GM19035 (cell line): Measurements from ENCODE around the gene PSMA2.

ENCODE experiments used
- ATAC-seq: cut with Tn5 transposase; IDR thresholded peaks from one replicate; pipeline ENCODE4 v1.9.1; 2021; ENCODE audit not compliant: unreplicated experiment

Gene PSMA2

GRCh38 chr7:42931834-42932651 is at the start of gene PSMA2, which contains the start of gene MRPL32:
PSMA2 (minus strand) TSS chr7:42932174; CDS start chr7:42932158, 16 bp downstream.
MRPL32 (plus strand) TSS chr7:42932376; CDS start chr7:42932387, 11 bp downstream.
- ATAC-seq, result peak; percentile 100

GRCh38 chr7:42981601-42982000 is 49.6 kb upstream of the PSMA2 start:
- ATAC-seq, result no peak

GRCh38 chr7:42980514-42980913 is 48.5 kb upstream of the PSMA2 start:
- no peak for ATAC-seq

GRCh38 chr7:42980084-42980483 is 48.1 kb upstream of the PSMA2 start:
- no peak for ATAC-seq

GRCh38 chr7:42978496-42978895 is 46.5 kb upstream of the PSMA2 start:
- no peak for ATAC-seq

GRCh38 chr7:42976371-42976770 is 44.4 kb upstream of the PSMA2 start:
- no peak for ATAC-seq

- no peak for ATAC-seq
These were observed 40.9 kb upstream of the PSMA2 start for GRCh38 chr7:42972699-42973500.

GRCh38 chr7:42967391-42967790 is 35.4 kb upstream of the PSMA2 start:
- no peak for ATAC-seq

GRCh38 chr7:42964849-42965805 is 33.2 kb upstream of the PSMA2 start:
- ATAC-seq, result no peak

- no peak for ATAC-seq
These were observed 32.3 kb upstream of the PSMA2 start for GRCh38 chr7:42964293-42964692.

GRCh38 chr7:42961170-42961569 is 29.2 kb upstream of the PSMA2 start:
- ATAC-seq, result no peak

GRCh38 chr7:42960762-42961161 is 28.8 kb upstream of the PSMA2 start:
- ATAC-seq, result no peak

GRCh38 chr7:42959549-42959948 is 27.6 kb upstream of the PSMA2 start:
- ATAC-seq, result no peak

- ATAC-seq, result no peak
These were observed 24.1 kb upstream of the PSMA2 start for GRCh38 chr7:42956062-42956461.

- no peak for ATAC-seq
These were observed 22.0 kb upstream of the PSMA2 start for GRCh38 chr7:42953994-42954393.

- no peak for ATAC-seq
These were observed 20.4 kb upstream of the PSMA2 start for GRCh38 chr7:42952328-42952727.

- ATAC-seq, result no peak
These were observed 18.4 kb upstream of the PSMA2 start for GRCh38 chr7:42950417-42950816.

- ATAC-seq, result no peak
These were observed 15.5 kb upstream of the PSMA2 start for GRCh38 chr7:42947521-42947920.

GRCh38 chr7:42946627-42946950 is 14.6 kb upstream of the PSMA2 start:
- no peak for ATAC-seq

- ATAC-seq, result peak; percentile 64
These were observed 14.1 kb upstream of the PSMA2 start for GRCh38 chr7:42945821-42946626.
